Fibroblast of lung (primary cell): ENCODE measurements around the gene NXF2.

Experiments
- EZH2 ChIP-seq: IDR thresholded peaks from 2 replicates; pipeline ENCODE4 v1.5.1; 2012; ENCODE audit warnings: low read length, control low read depth, mild to moderate bottlenecking; ENCODE audit errors: missing control alignments
- TF ChIP-seq, protein P1 (sequence below), 2 donors: IDR thresholded peaks in 1 of 2; conservative IDR thresholded peaks in 1 of 2; 1 replicate in 1 of 2; 2 replicates in 1 of 2; pipeline ENCODE4 v1.5.1; 2011 to 2012; ENCODE audit warnings: low read length in 2 of 2, control low read depth in 1 of 2, inconsistent platforms in 1 of 2, low read depth in 1 of 2, mild to moderate bottlenecking in 1 of 2

DNA sequence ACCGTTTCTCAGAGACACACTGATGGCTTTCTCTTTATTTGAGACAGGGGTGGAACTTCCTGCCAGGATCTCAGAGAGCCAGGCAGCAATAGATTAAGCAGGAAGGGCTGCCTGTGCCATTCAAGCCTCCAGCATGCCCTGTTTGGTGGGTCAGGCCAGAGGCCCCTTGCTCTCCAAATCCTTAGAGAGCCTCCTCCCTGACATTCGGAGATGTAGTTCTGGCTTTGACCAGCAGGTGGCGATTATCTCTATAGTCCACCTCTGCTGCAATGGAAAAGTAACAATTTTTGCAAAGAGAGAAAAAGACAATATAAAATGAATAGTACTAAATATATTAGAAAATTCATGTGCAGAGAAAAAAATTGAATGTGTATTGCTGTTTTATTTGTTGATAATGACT, 98.9 kb downstream of the NXF2 start:
- TF ChIP-seq, protein P1, sequence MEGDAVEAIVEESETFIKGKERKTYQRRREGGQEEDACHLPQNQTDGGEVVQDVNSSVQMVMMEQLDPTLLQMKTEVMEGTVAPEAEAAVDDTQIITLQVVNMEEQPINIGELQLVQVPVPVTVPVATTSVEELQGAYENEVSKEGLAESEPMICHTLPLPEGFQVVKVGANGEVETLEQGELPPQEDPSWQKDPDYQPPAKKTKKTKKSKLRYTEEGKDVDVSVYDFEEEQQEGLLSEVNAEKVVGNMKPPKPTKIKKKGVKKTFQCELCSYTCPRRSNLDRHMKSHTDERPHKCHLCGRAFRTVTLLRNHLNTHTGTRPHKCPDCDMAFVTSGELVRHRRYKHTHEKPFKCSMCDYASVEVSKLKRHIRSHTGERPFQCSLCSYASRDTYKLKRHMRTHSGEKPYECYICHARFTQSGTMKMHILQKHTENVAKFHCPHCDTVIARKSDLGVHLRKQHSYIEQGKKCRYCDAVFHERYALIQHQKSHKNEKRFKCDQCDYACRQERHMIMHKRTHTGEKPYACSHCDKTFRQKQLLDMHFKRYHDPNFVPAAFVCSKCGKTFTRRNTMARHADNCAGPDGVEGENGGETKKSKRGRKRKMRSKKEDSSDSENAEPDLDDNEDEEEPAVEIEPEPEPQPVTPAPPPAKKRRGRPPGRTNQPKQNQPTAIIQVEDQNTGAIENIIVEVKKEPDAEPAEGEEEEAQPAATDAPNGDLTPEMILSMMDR (conservative IDR thresholded peaks at IDR 0.05 in 1 of 2, IDR thresholded peaks at IDR 0.05 in 1 of 2; ENCODE audit: low read depth in 1 of 2, low read length in 2 of 2) = peak; percentile 63 to 64
- no peak for TF ChIP-seq EZH2
